DMS53 treated with DMSO at 0.1 percent for 48 hours (cell line): Measurements from ENCODE around the gene PKD1L1.
A peak's percentile ranks its signal among the peaks of the same experiment; 100 is the strongest.
"Not testable (repeated sequence)": the region's sequence is repeated elsewhere in the genome, so short reads cannot be mapped to it uniquely, and the experiment has no call there.

Source experiments
- DNase-seq: peaks from one replicate; lab custom pipeline; 2025; ENCODE audit not compliant: unreplicated experiment; lab: John Stamatoyannopoulos, UW

Gene PKD1L1

DNA sequence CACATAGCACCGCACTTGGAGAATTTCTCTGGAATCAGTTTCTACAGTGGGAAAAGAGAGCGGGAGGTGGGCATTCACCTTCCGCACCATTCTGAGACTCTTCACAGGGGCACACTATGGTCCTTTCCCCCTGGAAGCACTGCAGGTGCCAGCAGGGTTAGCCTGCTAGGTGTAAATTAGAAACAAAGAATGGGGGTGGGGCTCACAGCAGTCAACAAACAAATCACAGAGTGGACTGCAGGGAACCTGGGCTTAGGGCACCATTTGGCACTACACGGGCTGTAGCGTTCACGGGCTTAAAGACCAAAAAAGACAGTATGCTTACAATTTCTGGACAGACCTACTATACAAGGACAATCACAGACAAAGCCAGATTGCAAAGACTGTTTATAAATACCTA, 8.0 kb upstream of the PKD1L1 start:
- no peak for DNase-seq

DNA sequence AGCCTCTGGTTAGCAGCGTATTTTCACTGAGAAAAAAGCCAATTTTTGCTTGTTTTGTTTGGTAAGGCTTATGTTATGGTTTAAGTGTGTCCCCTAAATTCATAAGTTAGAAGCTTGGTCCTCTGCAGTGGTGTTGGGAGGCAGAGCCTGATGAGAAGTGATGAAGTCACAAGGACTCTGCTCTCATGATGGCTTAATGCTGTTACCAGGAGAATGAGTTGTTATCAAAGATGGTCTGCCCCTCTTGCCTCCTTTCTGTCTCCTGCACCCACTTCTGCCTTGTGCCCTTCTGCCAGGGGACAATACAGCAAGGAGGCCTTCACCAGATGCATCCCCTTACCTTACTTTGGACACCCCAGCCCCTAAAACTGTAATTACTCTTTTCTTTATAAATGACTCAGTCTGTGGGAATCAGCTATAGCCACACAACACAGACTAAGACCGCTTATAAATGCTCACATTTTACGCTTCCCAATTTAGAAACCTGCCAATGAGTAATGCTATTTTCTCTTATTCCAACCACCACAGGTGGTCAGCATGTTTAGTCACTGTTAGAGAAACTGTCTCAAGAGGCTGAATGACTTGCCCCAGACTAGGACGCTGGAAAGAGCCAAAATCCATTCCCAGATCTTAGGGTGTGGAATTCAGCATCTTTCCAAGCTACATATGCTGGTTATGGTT, 6.1 kb upstream of the PKD1L1 start:
- no peak for DNase-seq

DNA sequence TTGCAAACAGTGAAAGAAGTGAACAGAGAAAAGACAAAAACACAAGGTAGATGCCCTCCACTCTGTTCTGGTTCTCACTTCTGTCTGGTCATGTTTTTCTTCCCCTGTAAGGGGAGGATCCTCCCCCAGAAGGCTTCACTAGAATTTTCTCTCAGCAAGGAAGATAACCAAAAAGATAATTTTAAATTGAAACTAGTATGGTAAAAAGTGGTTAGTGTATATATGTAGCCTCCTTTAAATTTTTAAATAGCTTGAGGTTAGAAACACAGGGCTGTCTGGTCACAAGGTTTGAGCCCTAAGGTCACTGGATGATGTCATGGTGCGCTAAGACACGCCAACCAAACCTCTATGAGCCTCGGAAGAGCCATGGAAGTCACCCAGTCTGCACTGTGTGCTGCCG, 5.6 kb upstream of the PKD1L1 start:
- DNase-seq: no peak

DNA sequence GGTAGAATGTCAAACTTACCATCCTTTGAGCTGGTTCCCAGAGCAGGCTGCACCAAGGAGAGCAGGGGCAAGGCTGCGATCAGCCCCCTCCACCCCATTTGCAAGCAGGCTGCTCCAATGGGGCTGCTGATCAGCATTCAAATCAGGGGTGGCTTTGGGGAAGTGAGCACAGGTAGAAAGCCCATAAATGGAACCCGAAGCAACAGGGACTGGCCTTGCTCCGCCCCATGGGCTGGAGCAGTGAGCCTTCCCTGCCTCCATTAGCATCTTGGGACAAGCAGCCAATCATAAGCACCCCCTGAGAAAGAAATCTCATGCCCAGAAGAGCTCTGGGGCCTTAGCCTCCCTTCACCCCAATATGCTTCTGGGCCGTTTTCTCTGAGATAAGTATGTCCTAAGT, 4.0 kb upstream of the PKD1L1 start:
- DNase-seq: no peak

DNA sequence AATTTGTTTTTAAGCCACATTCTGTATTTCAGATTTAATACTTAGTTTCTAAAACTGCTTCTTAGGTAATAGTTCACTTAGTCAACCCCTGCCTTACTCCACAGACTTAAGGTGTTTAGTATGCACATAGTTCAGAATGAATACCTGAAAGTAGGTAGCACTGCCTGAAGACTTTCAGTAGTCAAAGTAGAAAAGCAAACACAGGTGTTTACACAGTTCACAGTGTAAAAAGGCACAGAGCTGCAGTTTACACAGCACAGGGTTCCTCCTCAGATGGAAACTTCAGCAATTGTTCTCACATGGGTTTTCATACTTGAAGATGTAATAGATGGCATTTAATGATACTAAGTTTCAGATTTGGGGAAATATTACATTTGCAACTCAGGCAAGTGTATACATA, 3.1 kb upstream of the PKD1L1 start:
- DNase-seq: peak; percentile 60

DNA sequence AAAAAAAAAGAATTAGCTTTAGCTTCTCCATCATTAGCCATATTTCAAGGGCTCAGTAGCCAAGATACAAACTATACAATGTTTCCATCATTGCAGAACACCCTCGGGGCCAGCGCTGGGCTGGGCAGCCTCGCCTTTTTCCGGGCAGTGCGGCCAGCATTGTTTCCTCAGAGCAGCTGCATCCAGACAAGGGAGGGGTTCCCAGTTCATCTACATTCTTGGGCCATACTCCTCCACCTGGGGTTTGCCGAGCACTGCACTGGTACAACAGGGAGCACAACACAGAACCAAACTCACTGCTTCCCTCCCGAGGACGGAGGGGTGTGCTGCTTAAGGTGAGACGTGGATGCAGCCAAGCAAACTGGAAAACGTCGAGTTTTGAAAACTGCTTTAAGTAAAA, 2.4 kb upstream of the PKD1L1 start:
- no peak for DNase-seq

DNA sequence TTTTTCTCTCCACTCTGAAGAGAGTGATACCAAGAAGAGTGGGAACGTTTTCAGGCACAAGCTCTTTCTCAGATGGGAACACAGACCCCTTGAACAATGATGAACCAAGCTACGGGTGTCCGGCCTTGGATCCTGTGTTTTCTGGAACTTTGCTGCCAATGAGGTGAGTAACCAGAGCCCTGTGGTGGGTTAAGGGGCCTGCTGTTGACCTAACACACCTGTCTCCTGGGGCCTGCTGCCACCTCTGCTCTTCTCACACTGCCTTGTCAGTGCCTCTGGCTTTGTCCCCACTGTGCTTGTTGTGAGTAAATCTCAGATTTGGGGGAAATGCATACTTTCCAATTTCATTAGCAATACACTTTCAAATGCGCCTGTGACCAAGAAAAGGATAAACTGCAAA, 1.4 kb upstream of the PKD1L1 start:
- no peak for DNase-seq

DNA sequence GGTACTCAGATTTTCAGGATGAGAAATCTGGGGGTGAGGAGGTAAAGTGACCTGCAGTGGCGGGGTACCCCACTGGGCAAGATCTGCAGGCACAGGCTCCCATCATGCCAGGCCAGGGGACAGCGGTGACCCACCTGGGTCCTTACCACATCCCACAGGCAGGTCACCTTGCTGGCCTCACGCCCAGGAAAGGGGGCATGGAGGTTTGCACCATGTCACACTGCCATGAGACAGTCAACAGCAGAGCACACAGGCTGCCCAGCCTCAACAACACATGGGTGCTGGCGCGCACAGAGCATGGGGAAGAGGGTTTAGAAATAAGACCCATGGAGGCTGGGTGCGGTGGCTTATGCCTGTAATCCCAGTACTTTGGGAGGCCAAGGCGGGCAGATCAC, 914 bp downstream of the PKD1L1 start:
- DNase-seq: no peak

DNA sequence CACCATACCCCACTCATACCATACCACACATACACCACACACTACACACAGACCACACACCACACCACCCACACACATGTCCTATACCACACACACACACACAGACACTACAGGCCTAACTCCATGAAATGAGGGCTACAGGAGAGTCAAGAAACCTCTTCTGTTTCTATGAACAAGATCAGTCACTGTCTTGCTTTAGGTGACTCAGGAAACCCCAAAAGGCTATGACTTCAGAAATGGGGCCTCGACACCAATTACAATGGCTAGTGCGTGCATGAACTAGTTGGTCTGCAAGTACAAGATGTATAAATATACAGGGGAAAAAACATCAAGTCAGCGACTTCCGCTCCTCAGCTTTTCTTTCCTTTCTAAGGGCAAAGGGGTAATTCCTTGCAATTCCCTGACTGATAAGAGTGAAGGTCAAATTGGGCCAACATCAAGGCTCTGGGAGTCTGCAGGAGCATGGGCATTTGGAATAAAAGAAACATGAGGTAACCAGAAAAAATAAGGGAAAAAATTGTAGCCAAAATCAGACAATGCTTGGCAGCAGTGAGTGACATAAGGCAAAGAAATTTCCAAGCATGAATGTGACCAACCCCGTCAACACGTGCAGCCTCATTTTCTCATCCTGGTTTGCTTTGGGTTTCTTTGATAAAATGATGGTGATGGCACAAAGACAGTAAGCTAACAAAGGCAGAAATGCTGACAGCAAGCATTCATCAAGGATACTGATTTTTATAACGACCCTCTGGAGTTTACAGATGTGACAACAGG, 1.5 kb downstream of the PKD1L1 start:
- DNase-seq: no peak

DNA sequence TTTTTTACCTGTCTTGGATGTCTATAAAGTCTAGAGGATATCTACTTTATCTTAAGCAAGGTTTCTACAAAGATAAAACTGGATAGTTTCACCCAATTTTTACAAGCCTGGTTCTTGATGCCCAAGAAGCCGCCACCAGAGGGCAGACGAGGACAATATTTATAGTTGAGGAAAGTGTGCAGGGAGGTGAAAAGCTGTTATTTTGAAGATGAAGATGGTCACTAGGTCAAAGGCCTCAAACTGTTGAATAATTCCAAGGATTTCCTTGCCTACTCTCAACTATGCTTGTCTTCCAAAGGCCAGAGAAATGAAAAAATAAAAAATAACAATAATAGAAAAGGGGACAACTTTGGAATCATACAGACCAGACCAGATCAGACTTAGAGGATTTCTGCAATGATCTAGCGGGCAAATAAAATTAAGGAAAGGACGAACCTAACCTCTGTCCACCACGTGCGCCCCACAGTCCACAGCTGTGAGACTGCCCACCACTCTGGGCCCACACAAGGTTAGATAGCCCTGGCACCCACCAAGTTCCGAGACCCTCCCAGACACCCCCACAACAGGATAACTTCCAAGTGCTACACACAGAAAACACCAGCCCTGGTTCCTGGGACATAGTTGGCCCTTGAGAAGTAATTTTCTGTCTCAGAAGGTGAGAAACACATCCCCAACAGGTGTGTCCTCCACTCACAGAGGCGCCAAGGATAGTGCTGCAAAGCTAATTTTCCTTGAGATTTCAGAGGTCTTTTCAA, 2.8 kb downstream of the PKD1L1 start:
- peak; percentile 36 for DNase-seq

DNA sequence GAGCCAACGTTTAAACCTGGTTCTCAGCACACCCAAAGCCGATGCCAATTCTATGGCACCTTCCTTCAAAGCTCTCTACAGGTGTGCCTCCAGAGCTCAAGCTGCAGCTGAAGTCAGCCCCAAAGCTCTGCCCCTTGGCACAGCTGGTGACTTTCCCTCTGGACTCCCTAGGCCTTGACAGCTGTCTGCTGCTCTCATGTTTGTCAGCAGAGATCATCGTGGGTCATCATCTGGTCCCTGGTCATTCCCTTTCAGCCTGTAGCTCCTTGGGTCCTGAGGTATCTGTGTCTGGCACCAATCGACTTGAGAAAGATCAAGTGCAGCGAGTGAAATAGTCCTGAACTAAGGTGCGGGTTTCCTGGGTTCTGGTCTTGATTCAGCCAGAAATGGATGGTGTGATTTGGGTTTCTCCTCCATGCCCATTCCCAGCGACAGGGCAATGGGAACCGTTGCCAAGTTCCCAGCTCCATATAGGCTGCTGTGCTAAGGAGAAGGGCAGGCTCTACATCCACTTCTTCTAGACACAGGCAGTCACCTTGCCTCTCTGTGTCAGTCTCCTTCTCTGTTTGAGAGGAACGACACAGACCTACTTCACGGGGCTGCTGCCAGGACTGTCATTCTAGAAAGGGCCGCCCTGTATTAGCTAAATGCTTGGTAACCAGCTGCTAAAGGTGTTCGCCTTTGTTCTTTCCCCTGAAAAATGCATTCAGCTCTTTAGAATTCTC, 3.6 kb downstream of the PKD1L1 start:
- no peak for DNase-seq

DNA sequence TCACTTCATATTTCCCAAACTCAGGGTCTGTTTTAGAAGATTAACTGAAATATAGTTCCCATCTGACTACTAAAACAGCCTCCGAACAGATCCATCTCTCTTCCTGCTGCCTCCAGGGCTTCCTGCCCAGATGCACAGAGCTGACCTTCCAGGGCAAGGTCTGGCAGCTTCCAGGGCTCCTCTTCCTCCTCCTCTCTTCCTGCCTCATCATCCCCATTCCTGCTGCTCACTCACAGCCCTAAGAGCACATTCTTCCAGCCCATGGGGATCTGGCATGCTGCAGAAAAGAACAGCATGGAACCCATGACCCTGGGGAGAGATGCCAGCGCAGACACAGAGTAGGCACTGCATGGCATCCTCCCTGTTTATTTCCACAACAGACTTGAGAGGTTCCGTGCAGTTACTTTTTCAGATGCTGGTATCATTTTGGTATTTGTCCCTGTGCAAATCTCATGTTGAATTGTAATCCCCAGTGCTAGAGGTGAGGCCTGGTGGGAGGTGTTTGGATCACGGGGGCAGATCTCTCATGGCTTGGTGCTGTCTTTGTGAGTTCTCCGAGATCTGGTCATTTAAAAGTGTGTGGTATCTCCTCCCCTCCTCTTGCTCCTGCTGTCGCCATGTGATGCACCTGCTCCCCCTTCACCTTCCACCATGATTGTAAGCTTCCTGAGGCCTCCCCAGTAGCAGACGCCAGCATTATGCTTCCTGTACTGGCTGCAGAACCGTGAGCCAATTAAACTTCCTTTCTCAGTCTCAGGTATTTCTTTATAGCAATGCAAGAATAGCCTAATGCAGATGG, 4.4 kb downstream of the PKD1L1 start:
- no peak for DNase-seq

DNA sequence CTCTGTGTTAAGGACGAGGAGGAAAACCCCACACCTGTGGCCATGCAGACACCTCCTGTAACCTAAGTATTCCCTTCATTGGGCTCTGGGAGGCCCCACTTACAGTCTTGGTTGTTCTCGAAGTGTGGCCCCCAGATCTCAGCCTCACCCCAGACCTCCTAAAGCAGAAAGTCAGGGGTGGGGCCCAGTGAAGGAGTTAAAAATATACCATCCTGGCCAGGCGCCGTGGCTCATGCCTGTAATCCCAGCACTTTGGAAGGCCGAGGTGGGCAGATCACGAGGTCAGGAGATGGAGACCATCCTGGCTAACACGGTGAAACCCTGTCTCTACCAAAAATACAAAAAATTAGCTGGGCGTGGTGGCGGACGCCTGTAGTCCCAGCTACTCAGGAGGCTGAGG, 5.6 kb downstream of the PKD1L1 start:
- DNase-seq: not testable (repeated sequence)

DNA sequence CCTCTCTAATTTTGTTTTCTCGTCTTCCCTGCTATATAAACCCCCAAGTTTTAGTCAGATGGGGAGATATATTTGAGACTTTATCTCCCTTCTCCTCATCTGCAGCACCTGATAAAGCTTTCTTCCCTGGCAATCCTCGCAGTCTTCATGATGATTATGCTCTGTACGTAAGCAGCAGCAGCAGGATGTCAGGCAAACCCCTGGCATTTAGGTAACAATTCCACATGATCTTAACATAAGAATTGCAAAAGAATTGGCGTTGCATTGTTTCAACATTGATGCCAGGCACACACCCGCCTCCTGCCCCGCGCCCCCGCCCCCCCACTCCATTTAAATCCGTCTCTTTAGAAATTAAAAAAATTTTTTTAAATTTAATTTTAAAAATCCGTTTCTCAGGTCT, 6.1 kb downstream of the PKD1L1 start:
- no peak for DNase-seq

DNA sequence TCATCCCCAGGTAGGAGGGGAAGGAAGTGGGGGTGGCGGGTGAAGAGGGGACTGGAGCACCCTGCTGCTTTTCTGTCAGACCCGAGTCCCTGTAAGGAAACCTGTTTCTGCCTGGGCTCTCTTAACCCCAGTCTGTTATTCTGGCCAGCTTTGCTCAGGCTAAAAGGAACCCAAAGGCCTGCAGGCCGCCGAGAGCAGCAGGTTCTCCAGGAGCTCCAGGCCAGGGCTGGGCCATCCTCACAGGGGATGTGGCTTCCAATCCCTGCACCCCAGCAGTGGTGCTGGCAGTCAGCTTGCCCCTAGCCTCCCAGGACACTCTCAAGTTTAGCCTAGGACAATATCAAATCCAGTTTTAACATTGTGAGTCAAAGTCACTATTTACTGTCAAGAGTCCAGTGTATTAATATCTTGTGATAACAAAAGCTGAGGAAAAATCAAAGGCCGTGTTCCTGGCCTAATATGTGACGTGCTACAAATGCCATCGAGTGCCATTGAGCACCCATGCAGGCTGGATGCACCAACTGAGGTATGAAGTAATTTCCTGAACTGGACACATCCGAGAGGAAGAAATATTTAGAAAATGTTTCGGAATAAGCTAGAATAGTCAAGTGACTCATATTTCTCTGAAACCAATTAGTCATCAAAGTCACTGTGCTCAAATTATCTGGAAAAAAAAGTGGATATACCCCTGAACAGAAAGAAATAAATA, 7.0 kb downstream of the PKD1L1 start:
- no peak for DNase-seq

DNA sequence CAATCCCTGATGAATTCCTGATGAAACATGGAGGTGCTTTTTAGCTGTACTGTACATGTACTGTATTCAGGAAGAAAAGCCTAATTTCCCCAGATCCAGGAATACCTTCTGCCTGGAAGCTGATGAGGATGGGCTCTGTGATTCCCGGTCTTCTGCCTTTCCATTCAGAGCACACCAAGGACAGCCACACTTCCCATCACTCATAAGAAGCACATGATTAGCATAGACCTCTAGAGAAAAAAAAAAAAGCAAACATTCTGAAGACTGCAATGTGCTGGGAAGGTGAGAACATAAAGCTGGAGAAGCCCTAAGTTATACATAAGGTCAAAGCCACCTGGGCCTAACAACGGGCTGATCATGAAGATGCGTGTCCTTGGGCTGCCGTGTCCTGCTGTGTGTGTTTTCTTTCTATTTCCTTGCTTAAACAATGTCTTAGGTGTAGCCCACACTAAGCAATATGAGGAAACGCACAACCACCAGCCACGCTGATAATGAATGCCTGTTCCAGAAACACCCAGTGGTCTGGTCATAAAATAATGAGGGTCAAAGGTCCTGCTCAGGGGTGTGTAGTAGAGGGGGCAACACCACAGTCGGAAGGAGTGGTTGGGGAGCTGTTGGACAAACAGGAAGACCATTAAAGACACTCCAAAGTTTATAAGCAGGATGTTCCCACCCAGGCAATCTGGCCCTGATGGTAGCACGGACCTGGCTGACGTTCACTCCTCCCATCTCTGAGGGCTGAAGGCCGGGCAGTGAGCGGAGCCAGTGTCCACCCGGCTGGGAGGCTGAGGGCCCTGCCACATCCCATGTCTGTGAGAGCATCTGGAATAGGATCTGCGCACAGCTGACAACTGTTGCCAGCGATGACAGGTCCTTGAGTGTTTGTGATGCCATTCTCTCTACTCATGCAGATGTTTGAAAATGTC, 7.9 kb downstream of the PKD1L1 start:
- DNase-seq: no peak

DNA sequence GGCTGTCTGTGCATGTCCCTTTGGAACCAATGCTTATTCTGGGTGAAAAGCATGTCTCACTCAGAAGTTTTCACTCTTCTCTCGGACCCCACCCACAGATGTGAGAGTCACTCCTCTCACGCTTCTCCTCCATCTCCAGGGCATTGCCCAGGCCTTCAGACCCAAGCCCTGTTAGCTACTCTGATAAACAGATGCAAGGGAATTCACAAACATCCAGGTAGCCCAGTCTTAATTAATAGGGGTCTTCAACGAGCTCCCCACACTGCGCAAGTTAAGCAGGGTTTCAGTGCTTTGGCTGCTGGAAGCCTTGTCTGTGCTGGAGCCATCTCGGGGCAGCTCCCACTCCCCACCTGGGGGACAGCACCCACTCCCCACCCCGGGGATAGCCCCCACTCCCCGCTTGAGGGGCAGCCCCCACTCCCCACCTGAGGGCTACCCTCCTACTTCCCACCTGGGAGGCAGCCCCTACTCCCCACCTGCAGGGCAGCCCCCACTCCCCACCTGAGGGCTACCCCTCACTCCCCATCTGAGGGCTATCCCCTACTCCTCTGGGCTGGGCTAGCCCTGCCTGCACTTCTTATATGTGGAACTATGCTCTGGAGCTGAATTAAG, 8.7 kb downstream of the PKD1L1 start:
- no peak for DNase-seq

DNA sequence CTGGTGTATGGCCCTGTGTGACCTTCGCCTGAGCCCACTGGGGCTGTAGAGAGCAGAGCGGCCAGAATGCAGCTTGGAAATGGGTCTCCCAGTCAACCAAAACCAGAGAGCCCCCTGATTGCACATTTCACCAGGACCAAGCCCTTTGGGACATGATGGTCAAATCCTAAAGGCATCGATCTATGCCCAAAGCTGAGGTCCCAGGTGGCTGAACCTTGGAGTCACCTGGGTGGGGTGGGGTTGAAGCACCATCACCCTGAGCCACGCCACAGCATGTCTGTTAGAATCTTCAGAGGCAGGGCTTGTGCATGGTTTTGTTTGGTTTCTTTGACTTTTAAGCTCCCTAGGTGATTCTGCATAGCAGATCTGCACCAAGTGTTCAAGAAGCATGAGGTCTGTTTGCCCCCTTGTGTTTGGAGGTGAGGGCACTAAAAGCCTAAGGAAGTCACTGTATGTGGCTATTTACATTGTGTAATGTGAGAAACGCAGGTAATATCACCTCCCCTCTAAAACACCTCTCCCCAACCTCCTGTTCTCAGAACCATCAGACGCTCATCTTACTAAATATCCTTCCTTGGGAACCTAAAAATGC, 9.6 kb downstream of the PKD1L1 start:
- no peak for DNase-seq
